Activated T-cell treated with anti-CD3 and anti-CD28 coated beads for 1 hour (primary cell): ENCODE data around the gene ANKRD22.

Experiments
- DNase-seq: peaks from one replicate; pipeline ENCODE4 v3.0.0-alpha.2; 2020; ENCODE audit warnings: low read depth

Gene ANKRD22

DNA sequence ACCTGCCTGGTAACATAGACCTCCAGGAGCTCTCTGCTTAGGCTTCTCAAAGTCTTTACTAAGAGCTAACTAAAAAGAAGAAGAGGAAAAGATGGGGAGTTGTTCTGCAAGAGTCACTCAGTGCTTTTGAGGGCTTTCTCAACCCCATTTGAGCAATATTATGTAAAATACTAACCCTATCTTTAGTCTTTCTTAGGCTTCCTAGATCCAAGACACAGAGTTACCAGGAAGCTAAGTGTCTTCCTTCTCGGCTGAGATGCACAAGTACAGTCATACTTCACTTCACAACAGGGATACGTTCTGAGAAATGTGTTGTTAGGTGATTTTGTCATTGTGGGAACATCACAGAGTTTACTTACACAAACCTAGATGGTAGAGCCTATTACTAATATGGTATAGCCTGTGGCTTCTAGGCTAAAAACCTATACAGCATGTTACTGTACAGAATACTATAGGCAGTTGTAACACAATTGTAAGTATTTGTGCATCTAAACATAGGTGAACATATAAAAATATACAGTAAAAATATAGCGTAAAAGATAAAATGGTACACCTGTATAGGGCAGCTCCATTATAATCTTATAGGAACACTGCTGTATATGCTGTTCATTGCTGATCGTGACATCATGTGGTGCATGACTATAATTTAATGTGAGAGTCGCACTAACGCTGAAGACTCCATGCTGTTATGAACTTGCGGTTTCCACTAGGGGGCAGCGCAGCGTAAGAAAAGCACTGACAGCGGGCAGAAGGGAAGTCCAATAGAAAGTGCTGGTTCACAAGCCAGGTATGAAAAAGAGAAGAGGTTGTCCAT lies 16.3 kb downstream of the ANKRD22 start:
- peak; percentile 87 for DNase-seq

DNA sequence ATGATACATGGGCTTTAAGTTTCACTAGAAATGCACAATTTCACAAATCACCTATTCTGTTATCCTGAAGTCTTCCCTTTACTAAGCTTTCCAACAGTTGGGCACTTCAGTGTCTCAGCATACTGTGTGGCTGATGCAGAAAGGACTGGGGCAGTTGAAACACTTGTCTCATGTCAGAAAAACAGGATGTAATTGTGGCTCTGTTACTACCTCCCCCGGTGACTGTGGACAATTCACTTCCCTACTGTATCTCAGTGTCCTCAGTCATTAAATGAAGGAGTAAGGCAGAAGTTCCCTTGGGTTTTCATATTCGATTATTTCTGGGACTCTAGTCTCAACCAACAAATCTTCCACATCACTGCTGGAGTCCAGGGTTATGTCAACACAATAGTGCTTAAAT lies 17.9 kb downstream of the ANKRD22 start:
- no peak for DNase-seq

GRCh38 chr10:88833156-88833555 lies 18.5 kb downstream of the ANKRD22 start:
- DNase-seq = no peak

DNA sequence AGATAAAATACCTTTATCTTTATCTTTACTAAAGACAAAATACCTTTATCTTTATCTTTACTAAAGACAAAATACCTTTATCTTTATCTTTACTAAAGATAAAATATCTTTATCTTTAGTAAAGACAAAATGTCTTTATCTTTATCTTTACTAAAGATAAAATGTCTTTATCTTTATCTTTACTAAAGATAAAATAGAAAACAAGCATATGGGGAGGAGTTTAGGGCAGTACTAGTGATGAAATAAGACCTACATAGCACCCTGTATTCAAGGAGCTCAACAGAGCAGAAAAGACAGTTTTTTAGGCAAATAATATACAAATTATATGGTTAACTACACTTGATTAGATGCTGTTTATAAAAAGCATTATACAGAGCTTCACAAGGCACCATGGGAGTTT lies 19.3 kb downstream of the ANKRD22 start:
- DNase-seq = no peak

DNA sequence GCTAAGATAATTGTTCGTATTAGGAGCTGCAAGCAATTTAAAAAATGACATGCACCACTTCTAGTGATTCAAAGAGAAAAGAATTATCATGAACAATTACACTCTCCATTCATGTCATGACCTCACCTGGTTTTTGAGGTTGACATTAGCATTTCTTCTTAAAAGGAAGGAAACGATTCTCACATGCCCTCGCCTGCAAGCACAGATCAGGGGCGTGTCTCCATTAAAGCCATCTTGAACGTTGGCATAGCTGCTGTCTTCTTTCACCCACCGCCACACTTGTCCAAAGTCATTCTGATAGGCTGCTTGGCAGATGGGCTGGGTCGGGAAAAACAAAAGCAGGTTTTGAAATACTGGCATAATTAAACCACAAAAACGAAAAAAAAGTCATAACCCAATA lies 19.9 kb downstream of the ANKRD22 start:
- peak; percentile 17 for DNase-seq

GRCh38 chr10:88830643-88831268 lies 20.9 kb downstream of the ANKRD22 start:
- DNase-seq = no peak

DNA sequence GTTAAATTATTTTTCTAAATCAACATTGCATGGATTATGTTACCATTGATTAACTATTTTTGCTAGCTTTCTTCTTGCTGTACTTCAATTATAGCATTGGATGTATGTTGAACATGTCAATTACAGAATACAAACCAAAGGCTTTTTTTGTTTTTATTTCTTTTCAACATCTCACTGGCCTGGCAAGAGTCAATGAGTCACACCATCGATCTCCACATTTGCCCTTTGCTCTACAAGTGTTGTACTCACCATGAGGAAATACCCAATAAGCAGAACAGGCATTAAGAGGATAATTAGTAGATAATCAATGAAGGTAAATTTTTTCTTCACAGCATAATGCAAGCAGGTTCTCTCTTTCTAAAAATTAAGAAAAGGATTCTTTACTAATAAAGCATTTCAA lies 23.3 kb downstream of the ANKRD22 start:
- no peak for DNase-seq

DNA sequence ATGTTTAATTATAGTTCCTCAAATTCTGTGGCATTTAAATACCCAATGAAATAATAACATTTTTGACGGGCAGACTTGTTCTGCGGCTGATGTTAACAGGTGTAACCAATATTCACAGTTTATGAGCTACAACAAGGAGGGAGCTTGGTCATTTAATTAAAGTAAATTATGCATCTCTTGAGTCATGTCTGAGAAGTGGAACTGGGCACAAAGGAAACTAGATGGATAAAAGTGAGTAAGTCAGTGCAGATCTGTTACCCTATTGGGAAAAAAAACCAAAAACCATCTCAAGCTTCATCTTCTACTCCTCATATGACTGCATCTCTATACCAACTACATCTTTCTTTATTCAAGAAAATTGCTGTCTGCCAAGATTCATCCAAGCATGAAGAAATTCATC lies 24.0 kb downstream of the ANKRD22 start:
- no peak for DNase-seq

GRCh38 chr10:88826388-88826787 lies 25.3 kb downstream of the ANKRD22 start:
- DNase-seq = no peak

DNA sequence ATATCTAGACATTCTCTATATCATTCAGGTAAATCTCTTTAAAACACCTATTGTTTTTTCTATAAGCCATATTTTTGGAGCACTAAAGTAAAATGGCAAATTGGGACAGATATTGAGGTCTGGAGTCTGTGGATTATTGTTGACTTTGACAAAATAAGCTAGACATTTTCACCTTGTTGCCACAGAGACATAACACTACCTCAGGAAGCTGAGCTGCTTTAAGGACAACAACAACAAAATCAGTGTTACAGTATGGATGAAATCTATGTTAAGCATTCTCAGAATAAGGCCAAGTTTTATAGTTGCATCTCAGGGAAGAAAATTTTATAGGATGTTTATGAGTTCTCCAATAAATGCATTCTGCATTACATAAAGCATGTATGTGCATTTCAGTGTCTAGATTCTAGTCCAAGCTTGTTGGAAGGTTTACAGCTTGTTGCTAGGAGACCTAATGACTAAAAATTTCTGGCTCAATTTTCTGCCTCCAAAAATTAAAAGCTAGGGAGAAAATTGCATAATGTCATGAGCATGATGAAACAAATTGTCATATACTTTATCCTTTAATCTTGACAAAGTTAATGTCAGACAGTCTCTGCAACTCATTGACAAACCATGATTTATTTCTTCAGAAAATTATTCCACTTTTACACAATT lies 30.8 kb downstream of the ANKRD22 start:
- no peak for DNase-seq

- no peak for DNase-seq
Observed at GRCh38 chr10:88819290-88819689, 32.4 kb downstream of the ANKRD22 start.

- DNase-seq = no peak
Observed at GRCh38 chr10:88813200-88813599, 38.4 kb downstream of the ANKRD22 start.

GRCh38 chr10:88810196-88810961 lies 41.3 kb downstream of the ANKRD22 start:
- no peak for DNase-seq

- DNase-seq = no peak
Observed at GRCh38 chr10:88809621-88810020, 42.0 kb downstream of the ANKRD22 start.

DNA sequence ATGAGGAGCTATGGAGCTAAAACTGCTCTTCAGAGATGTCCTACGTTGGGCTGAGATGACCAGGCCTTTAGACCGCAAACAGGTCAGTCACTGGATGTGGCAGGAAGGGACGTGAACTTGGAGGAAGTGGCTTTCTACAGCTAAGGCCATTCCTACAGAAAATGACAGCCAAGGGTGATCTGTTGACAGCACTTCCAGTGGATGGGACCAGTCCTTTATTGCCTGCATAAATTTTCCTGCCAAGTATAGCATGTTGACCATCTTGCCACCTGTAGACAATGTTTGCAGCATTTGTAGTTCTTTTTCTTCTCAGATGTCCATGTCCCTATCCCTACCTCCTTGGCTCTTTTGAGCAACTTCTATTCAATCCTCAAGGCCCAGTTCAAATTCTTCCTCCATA lies 45.7 kb downstream of the ANKRD22 start:
- DNase-seq = no peak

GRCh38 chr10:88805361-88805760 lies 46.3 kb downstream of the ANKRD22 start:
- no peak for DNase-seq

DNA sequence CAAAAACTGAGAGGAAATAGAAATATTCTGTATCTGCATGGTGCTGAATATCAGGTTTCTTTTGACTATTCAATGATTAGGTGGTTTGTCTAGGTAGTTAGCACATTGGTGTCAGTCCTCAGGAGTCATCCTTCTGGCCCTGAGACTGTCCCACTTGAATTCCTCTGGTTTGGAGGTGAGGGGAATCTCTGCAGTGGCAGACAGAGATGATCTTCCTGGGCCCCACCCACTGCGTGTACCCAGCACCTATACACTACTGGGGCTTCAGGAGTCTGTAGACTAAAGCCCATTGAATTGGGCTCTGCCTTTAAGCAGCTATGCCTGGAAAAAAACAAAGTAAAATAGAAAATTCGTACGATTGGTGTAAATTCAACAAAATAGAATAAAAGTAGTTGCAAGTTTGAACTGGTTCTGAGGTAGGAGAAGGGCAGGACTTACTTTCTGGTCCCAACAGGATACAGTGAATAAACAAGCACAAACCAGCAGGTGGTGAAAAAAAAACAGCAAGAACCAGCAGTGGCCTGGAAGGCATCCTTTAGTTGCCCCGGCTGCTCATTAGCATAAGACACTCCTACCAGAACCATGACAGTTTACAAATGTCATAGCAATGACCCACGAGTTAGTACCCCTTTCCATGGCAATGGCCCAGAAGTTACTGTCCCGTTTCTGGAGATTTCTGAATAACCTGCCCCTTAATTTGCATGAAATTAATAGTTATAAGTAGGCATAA lies 47.4 kb downstream of the ANKRD22 start:
- no peak for DNase-seq

DNA sequence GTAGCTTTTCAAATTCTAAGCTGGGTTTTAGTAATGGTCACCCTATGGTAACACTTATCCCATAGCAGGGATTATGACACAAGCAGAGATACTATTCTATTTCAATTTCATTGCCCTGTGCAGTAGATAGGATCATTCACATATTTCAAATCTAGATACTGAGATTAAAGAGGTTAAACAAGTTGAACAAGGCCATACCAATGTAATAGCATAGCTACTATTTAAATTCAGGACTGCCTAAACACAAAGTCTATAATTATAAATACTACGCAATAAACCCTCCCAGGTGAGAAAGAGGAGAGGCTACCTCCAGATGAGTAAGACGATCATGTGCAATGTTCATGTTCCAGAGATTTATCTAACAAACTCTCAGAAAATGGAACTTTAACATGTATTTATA lies 48.0 kb downstream of the ANKRD22 start:
- DNase-seq = no peak

DNA sequence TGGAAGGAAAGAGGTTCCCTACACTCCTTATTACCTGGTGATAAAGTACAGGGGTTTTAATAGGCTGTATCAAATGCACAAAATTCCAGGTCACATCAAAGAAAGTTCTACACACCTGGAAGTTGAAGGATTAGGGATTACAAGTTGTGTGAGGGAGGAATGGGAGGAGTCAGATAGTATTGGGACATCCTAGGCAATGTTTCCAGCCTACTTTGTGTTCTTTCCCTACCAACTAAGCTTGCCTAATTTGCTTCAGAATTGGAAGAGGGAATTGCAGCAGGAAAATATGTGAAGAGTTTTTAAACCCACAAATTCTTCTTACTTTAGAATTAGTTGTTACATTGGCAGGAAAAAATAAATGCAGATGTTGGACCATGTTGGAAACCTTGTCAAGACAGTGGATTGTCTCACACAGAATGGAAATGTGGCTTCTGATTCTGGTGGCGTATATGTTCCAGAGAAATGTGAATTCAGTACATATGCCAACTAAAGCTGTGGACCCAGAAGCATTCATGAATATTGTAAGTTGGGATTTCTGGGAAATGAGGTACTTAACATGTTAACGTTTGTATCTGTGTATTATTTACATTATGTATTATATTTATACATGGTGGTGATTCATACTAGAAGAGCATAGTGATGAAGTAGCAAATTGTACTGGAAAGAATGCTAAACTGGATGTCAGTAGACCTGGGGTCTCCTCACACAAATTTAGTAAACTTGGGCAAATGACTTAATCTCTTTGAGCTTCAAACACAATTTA lies 48.9 kb downstream of the ANKRD22 start, which contains the start of gene LIPM:
LIPM (plus strand) TSS at position 208 of the 763 bp plus-strand sequence; CDS start at position 375, 167 bp downstream.
- DNase-seq = no peak

DNA sequence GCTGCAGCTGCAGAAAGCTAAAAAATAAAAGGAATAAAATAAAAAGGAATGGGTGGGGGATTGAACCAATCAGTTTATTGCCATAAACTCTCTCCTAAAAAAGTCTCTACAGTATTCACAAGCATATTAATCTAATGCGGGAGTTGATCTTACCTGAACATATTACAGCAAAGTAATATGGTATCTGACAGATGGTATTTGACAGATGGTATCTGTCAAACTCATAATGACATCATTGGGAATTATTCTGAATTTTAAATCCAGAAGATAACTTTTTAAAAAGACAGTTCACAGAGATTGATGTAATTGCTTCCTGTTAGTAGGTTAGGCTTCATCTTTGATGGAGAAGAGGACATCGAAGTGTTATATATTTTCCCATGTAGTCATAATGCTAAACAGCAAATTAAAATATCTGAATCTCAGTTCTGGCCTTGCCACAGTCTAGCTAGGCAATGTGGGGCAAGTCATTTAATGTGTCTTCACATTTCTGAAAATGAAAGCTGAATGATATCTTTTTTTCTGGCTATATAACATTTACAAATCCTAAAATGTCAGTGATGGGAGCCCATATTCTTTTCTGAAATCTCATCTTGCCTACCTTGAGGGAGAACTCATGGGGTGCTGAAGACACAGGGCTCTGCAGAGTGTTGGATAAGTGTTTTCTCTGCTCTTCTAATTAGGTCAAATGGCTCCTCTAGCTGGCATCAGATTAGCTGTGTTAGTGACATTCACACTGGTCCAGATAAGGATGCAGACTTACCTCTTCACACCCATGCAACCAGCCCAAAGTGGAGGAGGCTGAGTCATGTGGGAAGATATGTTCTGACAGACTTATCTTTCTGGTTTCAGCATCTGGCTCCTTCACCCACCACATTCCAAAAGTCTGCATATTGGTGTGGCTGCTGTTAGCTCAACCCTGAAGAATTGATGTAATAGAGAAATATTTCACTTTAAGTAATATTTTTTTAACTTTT lies 51.2 kb downstream of the ANKRD22 start:
- DNase-seq = no peak
